ENCODE measurements around the gene PDE6C.

DNA sequence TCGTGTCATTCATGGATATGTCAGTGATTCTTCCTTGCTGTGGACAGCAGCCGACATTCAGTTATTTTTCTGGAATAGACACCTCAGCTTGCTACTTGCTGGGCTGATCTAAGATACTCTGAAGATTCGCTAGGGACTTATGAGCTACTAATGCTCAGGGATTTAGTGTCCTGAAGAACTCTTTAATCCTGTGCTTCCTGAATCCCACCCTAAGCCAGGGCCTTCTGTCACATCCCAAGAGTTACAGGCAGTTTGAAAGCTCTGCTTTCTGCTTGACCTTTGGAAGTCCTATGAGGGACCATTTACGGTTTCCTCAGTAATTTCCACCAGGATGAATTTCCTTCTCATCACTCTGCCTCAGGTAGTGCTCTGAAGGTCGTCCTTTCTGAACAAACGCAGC lies at the start of gene PDE6C:
- TF ChIP-seq, protein P1, sequence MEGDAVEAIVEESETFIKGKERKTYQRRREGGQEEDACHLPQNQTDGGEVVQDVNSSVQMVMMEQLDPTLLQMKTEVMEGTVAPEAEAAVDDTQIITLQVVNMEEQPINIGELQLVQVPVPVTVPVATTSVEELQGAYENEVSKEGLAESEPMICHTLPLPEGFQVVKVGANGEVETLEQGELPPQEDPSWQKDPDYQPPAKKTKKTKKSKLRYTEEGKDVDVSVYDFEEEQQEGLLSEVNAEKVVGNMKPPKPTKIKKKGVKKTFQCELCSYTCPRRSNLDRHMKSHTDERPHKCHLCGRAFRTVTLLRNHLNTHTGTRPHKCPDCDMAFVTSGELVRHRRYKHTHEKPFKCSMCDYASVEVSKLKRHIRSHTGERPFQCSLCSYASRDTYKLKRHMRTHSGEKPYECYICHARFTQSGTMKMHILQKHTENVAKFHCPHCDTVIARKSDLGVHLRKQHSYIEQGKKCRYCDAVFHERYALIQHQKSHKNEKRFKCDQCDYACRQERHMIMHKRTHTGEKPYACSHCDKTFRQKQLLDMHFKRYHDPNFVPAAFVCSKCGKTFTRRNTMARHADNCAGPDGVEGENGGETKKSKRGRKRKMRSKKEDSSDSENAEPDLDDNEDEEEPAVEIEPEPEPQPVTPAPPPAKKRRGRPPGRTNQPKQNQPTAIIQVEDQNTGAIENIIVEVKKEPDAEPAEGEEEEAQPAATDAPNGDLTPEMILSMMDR (IDR thresholded peaks at IDR 0.05), result no peak
- no peak for TF ChIP-seq POLR2AphosphoS5 (IDR thresholded peaks at IDR 0.05)

Measured in transverse colon (tissue), 4 donors.